ENCODE results near the gene KCNC2. TPM values are rescaled to one million over a fixed set of nuclear protein-coding genes. Genes with fewer than 3 reads are reported as not detected.

Gene KCNC2
- under 1 TPM in 1 of 6 experiments, not detected in 5; 0.02 TPM for total RNA-seq
- long read RNA-seq, partial matches to known transcripts: 0 of 1 reads
- long read RNA-seq, other reads (novel, unspliced or antisense): 1 of 1 reads

DNA sequence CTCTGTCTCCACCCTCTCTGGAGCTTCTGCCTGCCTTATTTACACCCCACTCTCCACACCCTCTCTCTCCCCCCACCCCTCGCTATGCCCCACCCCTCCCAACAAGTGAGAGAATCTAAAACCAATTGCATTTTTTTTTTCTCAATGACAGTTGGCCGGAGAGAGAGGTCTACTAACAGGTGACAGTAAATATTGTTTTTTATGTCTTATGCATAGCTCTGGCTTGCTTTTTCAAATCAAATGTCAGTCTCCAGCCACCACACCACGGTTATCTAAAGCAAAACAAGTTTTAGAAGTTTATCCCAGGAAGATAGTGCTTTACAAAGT is at the start of gene KCNC2:
KCNC2 (minus strand) TSS at position 28 of the 327 bp plus-strand sequence.
- 24% methylated on average over 3 of the region's 3 CpGs for WGBS (ENCODE audit: insufficient coverage, low coverage, low lambda C conversion rate, missing lambda C conversion rate)
- intact Hi-C loops (cut with DNase I): no loop called here
- ATAC-seq (no peak), DNase-seq (no peak)
- H3K4me3 ChIP-seq: no peak within 1 kb of the TSS
- no peaks in the 10 kb centered on the region for H3K36me3 ChIP-seq
- no peak within 1 kb of the TSS for H3K27ac ChIP-seq
- no peaks in the 10 kb centered on the region for H3K27me3 ChIP-seq
- TF ChIP-seq POLR2A (IDR thresholded peaks at IDR 0.05): no peak
- TF ChIP-seq, protein P1, sequence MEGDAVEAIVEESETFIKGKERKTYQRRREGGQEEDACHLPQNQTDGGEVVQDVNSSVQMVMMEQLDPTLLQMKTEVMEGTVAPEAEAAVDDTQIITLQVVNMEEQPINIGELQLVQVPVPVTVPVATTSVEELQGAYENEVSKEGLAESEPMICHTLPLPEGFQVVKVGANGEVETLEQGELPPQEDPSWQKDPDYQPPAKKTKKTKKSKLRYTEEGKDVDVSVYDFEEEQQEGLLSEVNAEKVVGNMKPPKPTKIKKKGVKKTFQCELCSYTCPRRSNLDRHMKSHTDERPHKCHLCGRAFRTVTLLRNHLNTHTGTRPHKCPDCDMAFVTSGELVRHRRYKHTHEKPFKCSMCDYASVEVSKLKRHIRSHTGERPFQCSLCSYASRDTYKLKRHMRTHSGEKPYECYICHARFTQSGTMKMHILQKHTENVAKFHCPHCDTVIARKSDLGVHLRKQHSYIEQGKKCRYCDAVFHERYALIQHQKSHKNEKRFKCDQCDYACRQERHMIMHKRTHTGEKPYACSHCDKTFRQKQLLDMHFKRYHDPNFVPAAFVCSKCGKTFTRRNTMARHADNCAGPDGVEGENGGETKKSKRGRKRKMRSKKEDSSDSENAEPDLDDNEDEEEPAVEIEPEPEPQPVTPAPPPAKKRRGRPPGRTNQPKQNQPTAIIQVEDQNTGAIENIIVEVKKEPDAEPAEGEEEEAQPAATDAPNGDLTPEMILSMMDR (IDR thresholded peaks at IDR 0.05): no peak
- H3K4me1 ChIP-seq: no peaks in the 10 kb centered on the region
- no peaks in the 10 kb centered on the region for H3K9me3 ChIP-seq

DNA sequence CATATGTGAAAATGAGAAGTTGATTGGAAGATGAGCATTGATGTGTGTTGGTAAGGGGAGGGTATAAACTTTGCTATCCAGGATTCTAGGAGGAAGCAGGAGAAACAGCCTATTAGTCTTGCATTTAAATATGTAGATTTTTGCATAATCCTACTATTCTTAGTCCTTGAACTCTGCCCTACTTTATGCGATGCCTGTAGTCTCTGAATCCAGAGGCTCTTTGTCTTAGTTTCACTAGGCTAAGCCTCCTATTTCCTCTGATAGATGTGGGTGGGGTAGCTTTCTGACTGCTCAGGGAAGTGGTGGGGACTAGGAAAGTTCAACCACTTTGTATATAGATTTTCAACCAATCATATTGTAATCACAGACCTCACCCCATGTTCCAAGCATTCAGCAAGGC is 49.5 kb upstream of the KCNC2 start:
- DNase-seq: no peak
- Histone ChIP-seq H3K4me1 (no peaks in the 10 kb centered on the region), H3K4me3 (no peak overlapping the region), H3K36me3 (no peaks in the 10 kb centered on the region), H3K9me3 (no peaks in the 10 kb centered on the region), H3K27ac (no peak overlapping the region), H3K27me3 (no peaks in the 10 kb centered on the region)
- no peak for ATAC-seq
- TF ChIP-seq, protein P1 (IDR thresholded peaks at IDR 0.05): no peak
- no peak for TF ChIP-seq POLR2A (IDR thresholded peaks at IDR 0.05)
- 86% methylated on average over 1 of the region's 1 CpG for WGBS (ENCODE audit: insufficient coverage, low coverage, low lambda C conversion rate, missing lambda C conversion rate)
- intact Hi-C loops (cut with DNase I): no loop called here

DNA sequence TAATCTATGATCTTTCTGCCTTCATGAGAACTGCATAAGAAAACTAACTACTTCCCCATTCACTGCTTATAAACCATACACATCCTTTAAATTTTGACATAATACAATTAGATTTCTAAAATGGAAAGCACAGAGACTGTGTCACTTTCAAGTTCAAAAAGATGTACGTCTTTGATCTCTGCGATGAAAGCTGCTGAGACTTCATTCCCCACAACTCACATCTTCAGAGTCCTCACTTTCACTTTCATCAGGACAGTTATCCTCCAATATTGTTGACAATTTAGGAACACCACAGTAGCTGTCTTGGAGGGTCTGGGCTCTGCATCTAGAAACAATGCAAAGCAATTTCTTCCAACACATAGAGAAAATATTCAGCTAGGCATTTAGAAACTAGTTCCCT is 47.9 kb upstream of the KCNC2 start:
- no peak for TF ChIP-seq POLR2A (IDR thresholded peaks at IDR 0.05)
- TF ChIP-seq, protein P1 (IDR thresholded peaks at IDR 0.05): no peak
- Histone ChIP-seq H3K4me3 (no peak overlapping the region), H3K4me1 (no peaks in the 10 kb centered on the region), H3K9me3 (no peaks in the 10 kb centered on the region), H3K27me3 (no peaks in the 10 kb centered on the region), H3K27ac (no peak overlapping the region), H3K36me3 (no peaks in the 10 kb centered on the region)
- WGBS (ENCODE audit: insufficient coverage, low coverage, low lambda C conversion rate, missing lambda C conversion rate): 78% methylated on average over 2 of the region's 2 CpGs
- DNase-seq (no peak), ATAC-seq (no peak)
- intact Hi-C loops (cut with DNase I): no loop called here

DNA sequence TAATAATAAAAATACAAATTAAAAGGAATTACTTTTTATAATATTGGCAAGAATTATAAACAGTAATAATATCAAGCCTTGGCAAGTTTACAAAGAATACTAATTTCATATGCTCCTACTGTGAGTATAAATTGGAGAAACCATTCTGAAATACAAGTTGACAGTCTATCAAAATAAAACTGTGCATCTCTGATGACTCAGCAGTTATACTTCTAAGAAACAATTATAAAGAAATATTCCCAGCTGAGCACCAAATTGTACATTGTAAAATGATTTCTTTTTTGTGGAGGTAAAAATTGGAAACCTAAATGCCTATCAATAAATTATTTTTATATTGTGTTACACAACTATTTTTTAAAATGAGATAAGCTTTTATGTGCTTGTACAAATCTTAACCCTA is 35.5 kb upstream of the KCNC2 start:
- intact Hi-C loops (cut with DNase I): no loop called here
- Histone ChIP-seq H3K4me3 (no peak overlapping the region), H3K4me1 (no peaks in the 10 kb centered on the region), H3K27me3 (no peaks in the 10 kb centered on the region), H3K9me3 (no peaks in the 10 kb centered on the region), H3K36me3 (no peaks in the 10 kb centered on the region), H3K27ac (no peak overlapping the region)
- DNase-seq: no peak
- ATAC-seq: no peak
- TF ChIP-seq, protein P1 (IDR thresholded peaks at IDR 0.05): no peak
- no peak for TF ChIP-seq POLR2A (IDR thresholded peaks at IDR 0.05)

DNA sequence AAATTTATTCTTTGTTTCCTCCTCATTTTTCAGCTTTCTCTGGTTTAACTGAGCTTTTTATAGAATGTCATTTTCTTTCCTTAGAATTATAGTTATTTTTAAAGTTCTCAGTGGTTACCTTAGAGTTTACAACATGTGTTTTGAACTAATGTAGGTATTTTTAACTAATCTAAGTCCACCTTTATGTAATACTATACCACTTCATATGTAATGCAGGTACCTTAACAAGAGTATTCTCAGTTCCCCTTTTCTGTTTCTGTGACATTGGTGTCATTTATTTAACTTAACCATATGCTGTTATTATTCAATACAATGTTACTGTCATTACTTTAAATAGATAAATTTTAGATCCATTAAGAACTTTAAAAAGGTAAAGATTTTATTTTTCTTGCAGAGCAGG is 30.3 kb upstream of the KCNC2 start:
- ATAC-seq: no peak
- Histone ChIP-seq H3K36me3 (no peaks in the 10 kb centered on the region), H3K27ac (no peak overlapping the region), H3K9me3 (no peaks in the 10 kb centered on the region), H3K4me1 (no peaks in the 10 kb centered on the region), H3K4me3 (no peak overlapping the region), H3K27me3 (no peaks in the 10 kb centered on the region)
- intact Hi-C loops (cut with DNase I): no loop called here
- DNase-seq: no peak
- no peak for TF ChIP-seq POLR2A (IDR thresholded peaks at IDR 0.05)
- TF ChIP-seq, protein P1 (IDR thresholded peaks at IDR 0.05): no peak
